HG03354 (cell line): Measurements from ENCODE around the gene MYZAP.

Experiments used
- ATAC-seq: cut with Tn5 transposase; IDR thresholded peaks from one replicate; pipeline ENCODE4 v1.9.1; 2021; ENCODE audit warnings: mild to moderate bottlenecking; ENCODE audit not compliant: unreplicated experiment, poor library complexity, severe bottlenecking

The MYZAP gene

GRCh38 chr15:57684491-57685151 lies 92.9 kb downstream of the MYZAP start:
- no peak for ATAC-seq

GRCh38 chr15:57685306-57686095 lies 93.8 kb downstream of the MYZAP start:
- no peak for ATAC-seq

GRCh38 chr15:57686657-57687056 lies 95.0 kb downstream of the MYZAP start:
- ATAC-seq = no peak

- no peak for ATAC-seq
These were observed 98.8 kb downstream of the MYZAP start for GRCh38 chr15:57690341-57690966.

- ATAC-seq = no peak
These were observed 99.4 kb downstream of the MYZAP start for GRCh38 chr15:57691082-57691481.

- ATAC-seq = no peak
These were observed 101.0 kb downstream of the MYZAP start for GRCh38 chr15:57692709-57693108.

GRCh38 chr15:57694279-57694678 lies 102.6 kb downstream of the MYZAP start:
- no peak for ATAC-seq

GRCh38 chr15:57696146-57696545 lies 104.4 kb downstream of the MYZAP start:
- no peak for ATAC-seq

GRCh38 chr15:57697588-57697987 lies 105.9 kb downstream of the MYZAP start:
- ATAC-seq = no peak

GRCh38 chr15:57698243-57698642 lies 106.5 kb downstream of the MYZAP start:
- ATAC-seq = no peak

- no peak for ATAC-seq
These were observed 107.3 kb downstream of the MYZAP start for GRCh38 chr15:57698991-57699390.

- no peak for ATAC-seq
These were observed 111.7 kb downstream of the MYZAP start for GRCh38 chr15:57703387-57703786.

GRCh38 chr15:57704441-57704840 lies 112.7 kb downstream of the MYZAP start:
- no peak for ATAC-seq

- no peak for ATAC-seq
These were observed 114.2 kb downstream of the MYZAP start for GRCh38 chr15:57705746-57706404.

- peak; percentile 96 for ATAC-seq
These were observed 114.9 kb downstream of the MYZAP start, which contains the start of gene POLR2M for GRCh38 chr15:57706405-57707209. Gene POLR2M, plus strand, starts transcription at chr15:57706714. Its CDS starts 129 bp downstream, at chr15:57706843.

- ATAC-seq = no peak
These were observed 116.3 kb downstream of the MYZAP start for GRCh38 chr15:57708047-57708446.

GRCh38 chr15:57718309-57718708 lies 126.6 kb downstream of the MYZAP start:
- no peak for ATAC-seq

- ATAC-seq = no peak
These were observed 129.2 kb downstream of the MYZAP start for GRCh38 chr15:57720867-57721266.

GRCh38 chr15:57726411-57726810 lies 134.7 kb downstream of the MYZAP start:
- ATAC-seq = no peak
